A204.1 (cell line): ENCODE data around the gene CTXND1.
A peak's percentile ranks its signal among the peaks of the same experiment; 100 is the strongest.

Experiments
- FAIRE-seq: peaks from 2 replicates; lab custom pipeline; 2012; peaks lifted over from hg19 to GRCh38; lab: Jason Lieb, UNC

CTXND1 gene

DNA sequence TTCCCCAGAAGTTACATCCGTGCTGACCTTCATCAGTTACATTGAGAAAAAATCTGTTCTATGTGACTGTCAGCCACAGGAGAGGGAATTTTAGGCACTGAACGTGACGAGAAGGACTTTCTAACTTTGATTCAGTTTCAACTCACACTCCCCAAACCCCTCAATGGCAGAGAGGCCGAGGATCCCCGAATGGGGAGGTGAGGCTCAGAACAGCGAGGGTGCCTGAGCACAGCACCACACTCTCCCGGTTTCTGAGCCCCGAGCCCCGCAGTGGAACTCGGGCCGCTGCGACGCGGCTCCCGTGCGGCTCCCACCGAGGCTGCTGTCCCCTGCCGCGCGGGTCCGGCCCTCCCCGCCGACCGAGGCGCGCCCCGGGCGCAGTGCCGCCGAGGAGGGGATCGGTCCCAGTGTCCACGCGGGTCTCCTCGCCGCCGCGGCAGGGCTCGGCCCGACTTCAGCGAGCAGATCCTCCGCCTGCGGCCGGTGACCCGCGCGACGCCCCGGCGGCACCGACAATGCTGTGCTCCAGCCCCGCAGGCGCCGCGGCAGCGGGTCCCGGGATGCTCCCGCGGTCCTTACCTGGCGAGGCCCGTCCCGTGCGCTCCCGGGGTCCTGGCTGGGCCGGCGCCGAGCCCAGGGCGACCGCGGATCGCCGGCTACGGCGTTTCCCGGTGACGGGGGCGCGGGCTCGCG lies 439 bp downstream of the CTXND1 start:
- FAIRE-seq = no peak

- no peak for FAIRE-seq
These were observed 1.2 kb downstream of the CTXND1 start for GRCh38 chr15:80250614-80251427.

DNA sequence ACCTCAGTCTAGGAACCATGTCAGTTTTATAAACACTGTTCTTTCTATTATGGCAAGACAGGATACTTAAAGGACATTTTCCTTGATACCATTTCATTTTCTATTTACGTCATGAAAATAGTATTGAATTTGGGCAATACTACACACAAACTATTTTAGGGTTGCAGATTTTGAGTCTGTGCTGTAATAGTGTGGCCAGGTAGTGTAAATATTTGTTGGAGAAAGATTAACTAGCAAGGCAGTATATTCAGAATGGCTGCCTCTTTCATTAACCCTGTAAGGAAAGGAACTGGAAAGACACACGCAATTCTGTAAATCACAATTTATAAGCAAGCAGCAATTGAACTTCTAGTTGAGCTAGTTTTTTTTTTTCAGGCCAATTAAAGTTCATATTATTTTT lies 2.0 kb downstream of the CTXND1 start:
- FAIRE-seq = no peak

DNA sequence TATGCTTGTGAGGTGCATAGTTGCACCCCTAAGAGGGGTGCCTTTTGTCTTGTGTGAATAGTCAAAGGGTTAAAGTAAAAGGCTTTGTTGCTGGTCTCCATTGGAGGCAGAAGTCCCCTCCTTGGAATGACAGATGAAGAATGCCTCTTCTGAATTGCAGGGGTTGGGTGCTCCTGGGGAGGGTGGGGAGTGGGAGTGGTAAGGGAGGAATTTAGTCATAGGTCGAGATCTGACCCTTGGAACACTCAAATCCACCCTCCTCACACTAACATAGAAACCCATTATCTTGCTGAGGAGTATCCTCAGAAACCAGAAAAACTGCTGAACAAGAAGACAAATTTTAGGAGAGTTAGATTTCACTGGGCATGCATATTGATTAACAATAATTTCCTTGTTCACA lies 4.7 kb downstream of the CTXND1 start:
- FAIRE-seq = no peak

DNA sequence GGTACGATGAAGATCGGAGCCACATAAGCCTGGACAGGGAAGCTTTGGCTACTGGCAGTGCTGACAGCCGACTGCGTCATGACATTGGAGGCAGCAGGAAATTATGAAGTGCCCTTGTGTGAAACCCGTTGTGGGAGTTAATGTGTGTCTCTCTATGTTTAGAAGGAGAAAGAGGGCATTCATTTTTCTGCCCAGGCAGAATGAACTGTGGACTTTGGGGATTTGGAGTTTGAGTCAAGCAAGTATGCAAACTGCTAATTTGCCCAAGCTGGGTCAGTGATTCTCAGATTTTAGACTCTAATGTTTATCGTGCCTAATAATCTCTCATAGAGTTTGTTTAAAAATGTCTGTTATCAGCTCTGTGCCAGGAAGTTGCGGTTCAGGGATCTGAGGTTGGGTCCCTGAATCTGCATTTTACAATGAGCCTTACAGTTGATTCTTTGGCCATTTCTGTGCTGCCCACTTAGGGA lies 5.6 kb downstream of the CTXND1 start:
- no peak for FAIRE-seq

DNA sequence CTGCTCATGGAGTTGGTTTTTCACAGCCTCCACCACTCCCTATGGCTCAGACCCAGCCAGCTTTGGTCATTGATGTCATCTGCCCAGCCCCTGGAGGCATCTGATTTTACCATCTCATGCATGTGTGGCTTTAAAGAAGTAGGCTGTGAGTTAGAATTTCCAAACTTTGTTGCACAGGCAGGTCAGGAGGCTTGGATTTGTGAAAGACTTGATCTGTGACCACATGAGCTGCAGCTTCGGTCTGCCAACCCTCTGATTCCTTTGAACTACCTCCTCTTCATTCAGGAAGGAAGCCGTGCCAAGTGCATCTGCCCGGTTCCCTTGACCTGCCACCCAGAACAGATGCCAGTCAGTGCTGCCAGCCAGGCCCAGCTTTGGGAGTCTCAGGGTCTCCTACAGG lies 9.2 kb downstream of the CTXND1 start:
- no peak for FAIRE-seq

DNA sequence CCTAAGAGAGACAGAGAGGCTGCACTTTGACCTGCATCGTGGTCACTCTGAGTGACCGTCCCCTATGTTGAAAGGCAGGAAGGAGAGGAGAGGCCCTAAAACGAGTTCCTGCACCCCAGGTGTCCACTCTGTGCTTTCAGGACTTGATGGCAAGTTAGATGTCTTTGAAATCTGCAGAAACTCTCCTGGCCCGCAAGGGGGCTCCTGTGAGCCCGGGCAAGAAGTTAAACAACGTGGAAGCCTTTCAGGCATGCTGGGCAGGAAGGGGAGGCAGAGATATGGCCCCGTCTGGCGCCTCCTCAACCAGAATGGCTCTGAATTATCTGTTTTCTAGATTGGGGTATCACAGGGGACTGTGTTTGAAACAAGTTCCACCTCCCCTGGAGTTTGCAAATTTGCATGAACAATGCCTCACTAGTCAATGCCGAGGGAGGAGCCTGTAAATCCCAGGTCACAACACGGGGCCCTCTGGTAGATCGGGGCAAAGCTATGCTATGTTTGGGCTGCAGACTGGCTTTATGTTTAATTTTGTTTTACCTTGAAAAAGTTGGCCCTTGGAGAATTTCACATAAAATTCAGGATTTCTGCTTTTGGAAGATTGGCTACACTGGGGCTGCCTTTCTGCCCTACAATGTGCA lies 9.8 kb downstream of the CTXND1 start:
- FAIRE-seq = no peak

GRCh38 chr15:80241508-80241907 lies 10.5 kb downstream of the CTXND1 start:
- FAIRE-seq = no peak

GRCh38 chr15:80240276-80240675 lies 11.7 kb downstream of the CTXND1 start:
- no peak for FAIRE-seq

GRCh38 chr15:80234883-80235282 lies 17.1 kb downstream of the CTXND1 start:
- FAIRE-seq = no peak

DNA sequence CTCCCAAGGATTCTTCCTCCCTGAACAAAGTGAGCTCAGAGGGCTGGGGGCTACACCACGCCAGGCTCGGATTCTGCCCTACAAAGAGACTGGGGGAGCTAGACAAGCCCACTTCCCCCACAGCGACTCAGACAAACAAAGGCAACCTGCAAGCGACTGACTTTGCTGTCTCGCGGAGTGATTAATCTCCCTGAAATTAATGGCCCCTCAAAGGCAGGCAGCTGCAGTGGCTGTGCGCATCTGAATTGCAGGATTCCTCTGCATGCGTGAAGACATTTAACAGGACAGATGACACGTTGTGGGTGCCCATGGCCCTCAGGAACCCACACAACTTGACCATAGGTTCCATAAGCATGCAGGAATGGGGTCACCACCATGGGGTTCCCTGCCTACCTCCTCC lies 18.4 kb downstream of the CTXND1 start:
- FAIRE-seq = no peak

DNA sequence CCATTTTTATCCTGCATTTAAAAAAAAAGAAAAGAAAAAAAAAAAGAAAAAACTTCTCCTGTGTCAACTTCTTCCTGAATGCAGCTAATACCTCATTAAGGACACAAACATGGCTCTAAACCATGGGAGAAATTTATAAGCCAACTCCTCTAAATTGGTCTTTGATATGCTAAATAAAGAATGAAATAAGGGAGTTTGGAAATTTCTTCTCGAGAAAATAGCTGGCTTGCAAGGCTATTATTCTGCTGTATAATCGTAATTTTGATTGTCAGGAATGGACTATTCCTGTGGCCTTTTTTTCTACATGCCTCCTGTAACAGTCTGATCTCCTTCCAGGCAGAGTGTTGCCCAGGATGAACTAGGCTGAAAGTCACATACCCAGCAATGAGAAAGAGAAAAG lies 20.6 kb downstream of the CTXND1 start:
- no peak for FAIRE-seq

DNA sequence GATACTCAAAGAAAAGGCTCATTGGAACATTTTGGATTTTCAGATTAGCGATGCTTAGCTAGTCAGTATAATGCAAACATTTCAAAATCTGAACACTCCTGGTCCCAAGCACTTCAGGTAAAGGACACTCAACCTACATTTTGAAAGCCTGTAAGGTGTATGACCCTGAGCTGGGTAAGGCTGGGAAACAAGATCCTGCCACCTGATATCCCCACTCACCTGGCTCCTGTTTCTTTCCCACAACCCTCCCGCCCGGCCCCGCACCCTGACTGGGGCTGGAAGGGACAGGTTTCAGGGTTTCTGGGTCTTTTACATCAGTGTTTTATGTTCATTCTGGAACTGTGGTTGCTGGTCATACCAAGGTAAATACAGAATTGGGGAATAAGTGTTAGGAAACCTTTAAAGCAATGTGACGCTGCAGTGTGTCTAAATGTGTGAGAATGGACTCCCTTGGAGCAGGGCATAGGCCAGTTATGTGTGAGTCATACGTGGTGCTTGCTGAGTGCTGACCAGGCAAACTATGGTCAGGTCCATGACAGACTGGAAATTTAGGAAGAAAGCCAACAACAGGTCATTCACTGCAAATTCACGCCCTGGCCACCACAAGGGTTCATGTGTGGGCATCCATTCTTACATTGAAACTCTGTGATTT lies 22.9 kb downstream of the CTXND1 start:
- no peak for FAIRE-seq

- no peak for FAIRE-seq
These were observed 32.1 kb downstream of the CTXND1 start for GRCh38 chr15:80219955-80220354.

DNA sequence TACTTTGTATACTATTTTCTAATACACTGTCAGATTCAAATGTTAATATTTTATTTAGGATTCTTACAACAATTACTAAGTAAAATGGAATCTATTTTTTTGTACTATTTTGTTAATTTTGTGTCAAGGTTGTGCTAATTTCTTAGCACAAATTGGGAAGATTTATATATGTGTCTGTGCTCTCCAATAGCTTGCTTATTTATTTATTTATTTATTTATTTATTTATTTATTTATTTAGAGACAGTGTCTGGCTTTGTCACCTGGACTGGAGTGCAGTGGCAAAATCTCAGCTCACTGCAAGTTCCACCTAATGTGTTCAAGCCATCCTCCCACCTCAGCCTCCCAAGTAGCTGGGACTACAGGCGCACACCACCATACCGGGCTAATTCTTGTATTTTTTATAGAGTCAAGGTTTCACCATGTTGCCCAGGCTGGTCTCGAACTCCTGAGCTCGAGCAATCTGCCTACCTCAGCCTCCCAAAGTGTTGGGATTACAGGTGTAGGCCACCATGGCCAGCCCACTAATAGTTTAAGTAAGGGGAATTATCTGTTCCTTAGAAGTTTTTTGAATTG lies 34.6 kb downstream of the CTXND1 start:
- peak; percentile 30 for FAIRE-seq

DNA sequence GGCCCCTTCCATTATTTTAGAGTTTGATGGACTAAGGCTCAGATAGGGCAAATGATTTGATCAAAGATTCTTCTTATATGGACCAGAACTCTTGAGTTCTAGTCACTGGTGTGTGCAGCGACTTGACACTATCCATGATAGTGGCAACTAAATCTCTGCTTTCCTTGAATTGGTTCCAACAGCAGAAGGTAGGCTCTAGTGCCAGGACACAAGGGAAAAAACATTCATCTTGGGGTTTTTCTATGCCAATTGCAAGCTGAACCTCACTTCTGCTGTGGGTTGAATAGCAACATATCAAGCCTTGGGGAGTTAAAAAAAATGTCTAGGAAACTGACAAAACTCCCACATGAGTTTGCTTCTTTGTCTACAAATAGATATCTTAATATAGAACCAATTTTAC lies 35.1 kb downstream of the CTXND1 start:
- no peak for FAIRE-seq

DNA sequence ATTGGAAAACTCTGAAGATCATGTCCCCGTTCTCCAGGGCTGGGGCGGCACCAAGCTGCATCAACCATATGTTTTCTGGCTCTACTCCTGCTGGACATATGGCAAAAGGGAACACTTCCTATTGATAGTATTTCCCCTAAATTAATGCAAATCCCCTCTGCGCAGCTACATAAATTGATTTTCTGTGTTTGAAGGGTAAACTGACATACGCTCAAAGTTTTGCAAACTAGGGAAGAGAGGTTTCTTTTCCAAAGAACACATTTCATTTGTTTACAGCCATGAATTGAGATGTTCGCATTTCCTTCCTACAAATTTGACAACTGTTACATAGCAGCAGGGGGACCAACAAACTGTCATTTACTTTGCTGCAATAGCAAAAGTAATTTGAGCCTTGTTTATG lies 35.9 kb downstream of the CTXND1 start:
- no peak for FAIRE-seq

DNA sequence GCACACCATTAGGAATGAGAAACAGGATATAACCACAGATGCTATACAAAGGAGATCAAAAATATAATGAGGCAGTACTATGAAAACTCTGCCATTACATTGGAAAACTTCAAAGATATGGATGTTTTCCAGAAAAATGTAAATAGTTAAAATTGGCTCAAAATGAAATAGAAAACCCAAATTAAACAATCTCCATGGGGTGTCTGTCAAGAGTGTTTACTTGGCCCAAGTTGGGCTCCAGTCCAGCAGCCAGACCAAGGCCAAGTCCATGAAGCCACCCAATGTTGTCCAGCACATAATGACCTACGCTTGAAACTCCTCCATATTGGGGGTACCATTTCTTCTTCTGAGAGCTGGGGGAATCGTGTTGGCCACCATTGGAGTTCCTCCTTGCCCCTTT lies 37.1 kb downstream of the CTXND1 start:
- no peak for FAIRE-seq

GRCh38 chr15:80211976-80212375 lies 40.0 kb downstream of the CTXND1 start:
- FAIRE-seq = no peak

- no peak for FAIRE-seq
These were observed 41.1 kb downstream of the CTXND1 start for GRCh38 chr15:80210611-80211573.
